ENCODE measurements around the gene ASTE1. TPM values are rescaled to one million over a fixed set of nuclear protein-coding genes. Genes with fewer than 3 reads are reported as not detected.
A peak's percentile ranks its signal among the peaks of the same experiment; 100 is the strongest.

ASTE1 gene
- total and polyA plus RNA-seq, 9 of the 15 experiments (the other 6 are each of a cell fraction or from before 2014, with no cell fraction given) = 3.5 to 12.1 (median 6.9) TPM

DNA sequence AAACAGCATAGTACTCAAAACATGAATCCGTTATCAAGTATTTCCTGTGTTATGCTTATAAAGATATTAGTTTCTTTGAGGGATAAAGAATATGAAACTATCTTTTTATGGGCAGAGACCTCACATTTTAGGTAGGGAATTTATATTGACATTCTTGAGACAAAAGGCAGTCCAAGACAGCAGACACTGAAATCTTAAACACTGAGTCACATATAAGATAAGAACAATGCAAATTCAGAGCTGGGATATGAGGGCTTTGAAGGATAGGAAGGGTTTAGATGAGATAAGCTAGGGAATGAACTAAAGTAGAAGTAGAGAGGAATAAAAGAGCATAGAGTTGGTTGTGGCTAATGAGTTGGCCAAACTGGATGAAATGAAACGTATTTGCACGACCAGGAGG is 58.4 kb downstream of the ASTE1 start (continued):
- TF ChIP-seq, protein P1, sequence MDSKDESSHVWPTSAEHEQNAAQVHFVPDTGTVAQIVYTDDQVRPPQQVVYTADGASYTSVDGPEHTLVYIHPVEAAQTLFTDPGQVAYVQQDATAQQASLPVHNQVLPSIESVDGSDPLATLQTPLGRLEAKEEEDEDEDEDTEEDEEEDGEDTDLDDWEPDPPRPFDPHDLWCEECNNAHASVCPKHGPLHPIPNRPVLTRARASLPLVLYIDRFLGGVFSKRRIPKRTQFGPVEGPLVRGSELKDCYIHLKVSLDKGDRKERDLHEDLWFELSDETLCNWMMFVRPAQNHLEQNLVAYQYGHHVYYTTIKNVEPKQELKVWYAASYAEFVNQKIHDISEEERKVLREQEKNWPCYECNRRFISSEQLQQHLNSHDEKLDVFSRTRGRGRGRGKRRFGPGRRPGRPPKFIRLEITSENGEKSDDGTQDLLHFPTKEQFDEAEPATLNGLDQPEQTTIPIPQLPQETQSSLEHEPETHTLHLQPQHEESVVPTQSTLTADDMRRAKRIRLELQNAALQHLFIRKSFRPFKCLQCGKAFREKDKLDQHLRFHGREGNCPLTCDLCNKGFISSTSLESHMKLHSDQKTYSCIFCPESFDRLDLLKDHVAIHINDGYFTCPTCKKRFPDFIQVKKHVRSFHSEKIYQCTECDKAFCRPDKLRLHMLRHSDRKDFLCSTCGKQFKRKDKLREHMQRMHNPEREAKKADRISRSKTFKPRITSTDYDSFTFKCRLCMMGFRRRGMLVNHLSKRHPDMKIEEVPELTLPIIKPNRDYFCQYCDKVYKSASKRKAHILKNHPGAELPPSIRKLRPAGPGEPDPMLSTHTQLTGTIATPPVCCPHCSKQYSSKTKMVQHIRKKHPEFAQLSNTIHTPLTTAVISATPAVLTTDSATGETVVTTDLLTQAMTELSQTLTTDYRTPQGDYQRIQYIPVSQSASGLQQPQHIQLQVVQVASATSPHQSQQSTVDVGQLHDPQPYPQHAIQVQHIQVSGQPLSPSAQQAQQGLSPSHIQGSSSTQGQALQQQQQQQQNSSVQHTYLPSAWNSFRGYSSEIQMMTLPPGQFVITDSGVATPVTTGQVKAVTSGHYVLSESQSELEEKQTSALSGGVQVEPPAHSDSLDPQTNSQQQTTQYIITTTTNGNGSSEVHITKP (IDR thresholded peaks at IDR 0.05; ENCODE audit: partially characterized antibody) = no peak
- TF ChIP-seq HDGF (IDR thresholded peaks at IDR 0.05) (no peak), HNRNPK (IDR thresholded peaks at IDR 0.05; ENCODE audit: low read depth, low read length, poor library complexity, severe bottlenecking) (no peak), RBM39 (optimal IDR thresholded peaks at IDR 0.05; ENCODE audit: low read depth, low read length) (no peak), ARID1B (IDR thresholded peaks at IDR 0.05) (0 out of 2 replicates have a peak, but pooled peaks have one; percentile 17)

DNA sequence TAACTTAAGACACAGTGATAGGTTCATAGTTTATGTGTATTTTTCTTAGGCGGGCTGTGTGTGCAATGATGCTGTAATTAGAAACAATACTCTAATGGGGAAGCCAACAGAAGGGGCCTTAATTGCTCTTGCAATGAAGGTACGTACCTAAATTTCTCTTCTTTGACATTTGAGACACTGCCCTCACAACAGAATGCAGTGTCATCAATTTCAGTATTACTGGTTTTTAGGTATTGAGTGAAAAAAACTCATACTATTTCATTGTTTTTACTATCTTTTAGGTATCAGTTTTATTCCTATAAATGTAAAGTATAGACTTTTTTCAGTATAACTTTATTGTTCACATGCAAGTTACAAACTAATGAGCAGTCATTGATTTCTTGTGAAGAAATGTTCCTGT is 59.3 kb downstream of the ASTE1 start:
- Histone ChIP-seq H3K79me2 (ENCODE audit: control insufficient read depth, insufficient read depth, low read length) (no peaks in the 10 kb centered on the region), H3K9me3 (replicated peaks; ENCODE audit: control insufficient read depth, insufficient read depth, low read depth, low read length) (no peaks in the 10 kb centered on the region), H3K27me3 (ENCODE audit: control insufficient read depth in 2 of 2, insufficient read depth in 2 of 2, low read length in 2 of 2) (no peaks in the 10 kb centered on the region), H3K27ac (ENCODE audit: extremely low read depth, low read depth, low read length) (no peak overlapping the region), H4K20me1 (replicated peaks; ENCODE audit: control insufficient read depth, insufficient read depth, low read length) (no peaks in the 10 kb centered on the region), H3K4me2 (ENCODE audit: insufficient read depth, low read length) (no peak overlapping the region), H3K9me1 (ENCODE audit: control insufficient read depth, insufficient read depth, low read length) (no peaks in the 10 kb centered on the region), H3K4me3 (no peak overlapping the region), H2AFZ (ENCODE audit: low read depth, low read length) (no peak overlapping the region), H3K4me1 (replicated peaks in 1 of 2; ENCODE audit: control insufficient read depth in 2 of 2, insufficient read depth in 2 of 2, low read length in 2 of 2) (no peaks in the 10 kb centered on the region), H3K36me3 (ENCODE audit: control insufficient read depth, insufficient read depth, low read length) (peaks cover 47% of the 10 kb centered on the region; the same call in 1 of the 3 replicates), H3K9ac (ENCODE audit: insufficient read depth in 1 of 2, low read depth in 2 of 2, low read length in 2 of 2) (no peak overlapping the region)
- intact Hi-C loops (cut with micrococcal nuclease) = no loop called here
- 87% methylated on average over 2 of the region's 2 CpGs for WGBS (ENCODE audit: insufficient coverage, low coverage, missing lambda C conversion rate)
- in situ Hi-C loops (cut with MboI) = no loop called here
- FAIRE-seq = no peak
- ChIA-PET CTCF (ENCODE audit: low intra/inter-chr PET ratio) (no interaction called here), POLR2A (interaction anchor here (0.8 kb wide), 1 partner anchor 128 kb away, joined by 3 read pairs; no protein-coding TSS in a partner anchor)
- DNase-seq (ENCODE audit: extremely low read depth in 1 of 4, low spot score in 3 of 4) = no peak
- BruUV-seq (replicated peaks) = no TSS peak
- TF ChIP-seq MAFF (IDR thresholded peaks at IDR 0.05; ENCODE audit: low read length) = peak; percentile 62
- TF ChIP-seq, protein P2, sequence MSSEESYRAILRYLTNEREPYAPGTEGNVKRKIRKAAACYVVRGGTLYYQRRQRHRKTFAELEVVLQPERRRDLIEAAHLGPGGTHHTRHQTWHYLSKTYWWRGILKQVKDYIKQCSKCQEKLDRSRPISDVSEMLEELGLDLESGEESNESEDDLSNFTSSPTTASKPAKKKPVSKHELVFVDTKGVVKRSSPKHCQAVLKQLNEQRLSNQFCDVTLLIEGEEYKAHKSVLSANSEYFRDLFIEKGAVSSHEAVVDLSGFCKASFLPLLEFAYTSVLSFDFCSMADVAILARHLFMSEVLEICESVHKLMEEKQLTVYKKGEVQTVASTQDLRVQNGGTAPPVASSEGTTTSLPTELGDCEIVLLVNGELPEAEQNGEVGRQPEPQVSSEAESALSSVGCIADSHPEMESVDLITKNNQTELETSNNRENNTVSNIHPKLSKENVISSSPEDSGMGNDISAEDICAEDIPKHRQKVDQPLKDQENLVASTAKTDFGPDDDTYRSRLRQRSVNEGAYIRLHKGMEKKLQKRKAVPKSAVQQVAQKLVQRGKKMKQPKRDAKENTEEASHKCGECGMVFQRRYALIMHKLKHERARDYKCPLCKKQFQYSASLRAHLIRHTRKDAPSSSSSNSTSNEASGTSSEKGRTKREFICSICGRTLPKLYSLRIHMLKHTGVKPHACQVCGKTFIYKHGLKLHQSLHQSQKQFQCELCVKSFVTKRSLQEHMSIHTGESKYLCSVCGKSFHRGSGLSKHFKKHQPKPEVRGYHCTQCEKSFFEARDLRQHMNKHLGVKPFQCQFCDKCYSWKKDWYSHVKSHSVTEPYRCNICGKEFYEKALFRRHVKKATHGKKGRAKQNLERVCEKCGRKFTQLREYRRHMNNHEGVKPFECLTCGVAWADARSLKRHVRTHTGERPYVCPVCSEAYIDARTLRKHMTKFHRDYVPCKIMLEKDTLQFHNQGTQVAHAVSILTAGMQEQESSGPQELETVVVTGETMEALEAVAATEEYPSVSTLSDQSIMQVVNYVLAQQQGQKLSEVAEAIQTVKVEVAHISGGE (CRISPR knock-in tag; IDR thresholded peaks at IDR 0.05) = no peak
- peak; percentile 62 for TF ChIP-seq MAFK (IDR thresholded peaks at IDR 0.05; ENCODE audit: low read length)
- 0 out of 2 replicates have a peak, but pooled peaks have one; percentile 12 for TF ChIP-seq MAFG (tag; conservative IDR thresholded peaks at IDR 0.05)
- peak; percentile 71 for TF ChIP-seq ZNF316 (IDR thresholded peaks at IDR 0.05)
- TF ChIP-seq POLR3G (IDR thresholded peaks at IDR 0.05; ENCODE audit: extremely low read depth, insufficient read length, insufficient replicate concordance) = no peak
- no peak for TF ChIP-seq PURB (CRISPR knock-in tag; IDR thresholded peaks at IDR 0.05; ENCODE audit: low read depth)
- TF ChIP-seq TCF7 (IDR thresholded peaks at IDR 0.05; ENCODE audit: borderline replicate concordance) = no peak
- ATAC-seq = no peak

Data from K562 (cell line).